ENCODE measurements around the gene TIMP1.
A peak's percentile ranks its signal among the peaks of the same experiment; 100 is the strongest.

TIMP1 gene

GRCh38 chrX:47581731-47582647 is at the start of gene TIMP1:
Gene TIMP1 (plus strand): TSS chrX:47582436. CDS start chrX:47583416, 980 bp downstream.
- peak; percentile 89 for DNase-seq

GRCh38 chrX:47539860-47540259 is 42.4 kb upstream of the TIMP1 start:
- DNase-seq: no peak

GRCh38 chrX:47540754-47541538 is 41.3 kb upstream of the TIMP1 start:
- no peak for DNase-seq

DNA sequence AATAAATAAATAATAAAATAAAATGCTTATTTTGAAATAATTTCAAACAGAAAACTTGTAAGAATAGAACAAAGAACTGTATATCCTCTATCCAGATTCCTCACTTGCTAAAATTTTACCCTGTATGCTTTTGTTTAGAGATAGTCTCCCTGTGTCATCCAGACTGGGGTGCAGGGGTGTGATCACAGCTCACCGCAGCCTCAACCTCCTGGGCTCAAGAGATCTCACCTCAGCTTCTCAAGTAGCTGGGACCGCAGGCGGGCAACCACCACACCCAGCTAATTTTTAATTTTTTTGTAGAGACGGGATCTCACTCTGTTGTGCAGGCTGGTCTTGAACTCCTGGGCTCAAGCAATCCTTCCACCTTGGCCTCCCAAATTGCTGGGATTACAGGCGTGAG is 38.7 kb upstream of the TIMP1 start:
- DNase-seq: no peak

DNA sequence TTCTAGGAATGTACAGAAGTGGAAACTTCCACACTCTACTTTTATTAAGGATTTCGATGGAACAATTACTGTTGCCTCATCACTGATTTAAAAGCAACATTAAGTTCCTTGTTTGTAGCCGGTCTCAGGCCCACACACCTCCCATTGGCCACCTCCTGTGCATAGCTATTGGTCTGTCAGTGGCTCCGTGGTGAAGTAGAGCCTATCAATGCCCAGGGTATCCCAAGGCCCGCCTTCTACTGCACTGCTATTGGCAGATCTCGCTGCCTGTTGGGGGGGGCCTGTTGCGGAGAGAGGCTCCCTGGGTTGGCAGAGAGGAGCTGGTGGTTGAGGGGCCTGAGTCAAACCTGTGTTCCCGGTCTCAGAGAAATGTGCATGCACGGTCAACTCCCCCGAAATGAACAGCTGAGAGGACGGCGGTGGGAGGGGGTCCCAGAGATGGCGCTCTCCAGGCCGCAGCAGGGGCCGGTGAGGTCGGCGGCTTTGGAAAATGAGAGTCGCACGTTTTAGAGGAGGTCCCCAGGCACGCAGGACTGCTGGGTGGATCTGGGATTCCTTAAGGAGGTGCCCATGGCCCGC is 26.1 kb upstream of the TIMP1 start:
- peak; percentile 89 for DNase-seq

DNA sequence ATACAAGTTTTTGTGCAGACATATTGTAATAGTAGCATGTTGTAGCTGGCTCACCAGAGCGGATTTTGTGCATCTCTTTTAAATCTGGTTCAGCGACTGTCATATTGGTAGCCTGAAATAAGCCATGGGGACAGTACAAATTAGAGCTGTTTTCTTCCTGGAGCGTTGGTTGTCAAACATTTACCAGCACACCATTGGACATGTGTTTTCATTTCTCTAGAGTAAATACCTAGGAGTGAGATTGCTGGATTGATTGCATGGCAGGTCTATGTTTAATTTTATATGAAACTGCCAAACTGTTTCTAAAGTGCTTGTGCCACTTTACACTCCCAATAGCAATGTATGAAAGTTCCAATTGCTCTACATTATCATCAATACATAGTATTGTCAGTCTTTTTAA is 23.8 kb upstream of the TIMP1 start:
- no peak for DNase-seq

DNA sequence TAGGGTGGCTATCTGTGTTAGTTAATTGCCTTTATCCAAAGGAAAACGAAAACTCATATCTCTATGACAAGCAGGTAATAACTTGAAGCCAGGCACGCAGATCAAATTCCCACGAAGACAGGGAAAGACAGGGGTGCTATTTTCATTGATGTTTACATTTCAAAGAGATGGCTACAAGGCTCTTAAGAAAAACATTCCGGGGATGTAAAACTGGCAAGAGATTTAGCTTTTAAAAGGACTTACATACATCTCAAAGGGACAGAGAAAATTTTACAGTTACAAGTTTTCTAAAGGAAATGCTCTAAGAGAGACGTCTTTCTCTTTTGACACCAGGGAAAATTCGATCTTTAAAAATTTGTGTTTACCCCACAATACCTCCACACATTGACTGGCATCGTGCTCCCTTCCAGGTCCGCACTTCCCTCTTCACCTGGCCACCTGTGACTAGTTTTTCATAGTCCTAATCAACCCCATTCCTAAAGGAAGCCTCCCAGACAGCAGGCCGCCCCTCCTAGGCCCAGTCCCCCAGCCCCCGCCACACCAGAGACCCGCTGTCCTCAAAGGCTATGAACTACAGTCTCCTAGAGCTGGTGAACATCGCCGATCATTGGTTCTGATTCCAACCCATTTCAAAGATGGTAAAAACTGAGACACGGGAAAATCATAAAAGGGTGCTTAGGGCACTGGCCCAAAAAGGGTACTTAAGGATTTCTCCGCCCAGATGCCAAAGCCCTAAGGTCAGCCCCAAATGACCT is 21.9 kb upstream of the TIMP1 start:
- no peak for DNase-seq

DNA sequence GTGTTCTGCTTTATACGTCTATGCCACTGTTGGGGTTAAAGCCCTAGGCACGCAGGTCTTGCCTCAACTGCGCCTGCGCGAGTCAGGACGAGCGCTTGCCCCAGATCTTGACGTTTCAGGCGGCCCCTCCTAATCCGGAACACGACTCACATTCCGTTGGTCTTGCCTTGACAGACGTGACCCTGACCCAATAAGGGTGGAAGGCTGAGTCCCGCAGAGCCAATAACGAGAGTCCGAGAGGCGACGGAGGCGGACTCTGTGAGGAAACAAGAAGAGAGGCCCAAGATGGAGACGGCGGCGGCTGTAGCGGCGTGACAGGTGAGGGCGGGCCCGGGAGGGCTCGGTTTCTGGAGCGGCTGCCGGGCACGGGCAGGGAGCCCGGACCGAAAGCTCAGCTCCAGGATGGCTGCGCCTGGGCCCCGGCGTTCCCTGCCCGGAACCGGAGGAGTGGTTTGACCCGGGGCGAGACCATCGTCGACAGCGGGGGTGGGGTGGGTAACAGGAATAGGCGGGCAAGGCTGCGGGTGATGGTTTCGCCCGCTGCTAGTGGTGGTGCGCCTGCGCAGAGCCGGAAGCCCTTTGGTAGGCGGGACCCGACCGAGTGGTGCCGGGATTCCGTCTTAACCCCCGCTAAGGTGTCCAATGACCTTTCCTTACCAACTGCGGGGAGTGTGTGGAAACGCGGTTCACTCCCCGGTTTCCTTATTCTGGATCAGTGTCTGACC is 21.1 kb upstream of the TIMP1 start, which contains the start of gene ARAF:
ARAF (plus strand) TSS at position 272 of the 725 bp plus-strand sequence. CDS start 1,763 bp downstream, outside the sequence.
- DNase-seq: peak; percentile 98

GRCh38 chrX:47561659-47562151 is 20.5 kb upstream of the TIMP1 start:
- no peak for DNase-seq

DNA sequence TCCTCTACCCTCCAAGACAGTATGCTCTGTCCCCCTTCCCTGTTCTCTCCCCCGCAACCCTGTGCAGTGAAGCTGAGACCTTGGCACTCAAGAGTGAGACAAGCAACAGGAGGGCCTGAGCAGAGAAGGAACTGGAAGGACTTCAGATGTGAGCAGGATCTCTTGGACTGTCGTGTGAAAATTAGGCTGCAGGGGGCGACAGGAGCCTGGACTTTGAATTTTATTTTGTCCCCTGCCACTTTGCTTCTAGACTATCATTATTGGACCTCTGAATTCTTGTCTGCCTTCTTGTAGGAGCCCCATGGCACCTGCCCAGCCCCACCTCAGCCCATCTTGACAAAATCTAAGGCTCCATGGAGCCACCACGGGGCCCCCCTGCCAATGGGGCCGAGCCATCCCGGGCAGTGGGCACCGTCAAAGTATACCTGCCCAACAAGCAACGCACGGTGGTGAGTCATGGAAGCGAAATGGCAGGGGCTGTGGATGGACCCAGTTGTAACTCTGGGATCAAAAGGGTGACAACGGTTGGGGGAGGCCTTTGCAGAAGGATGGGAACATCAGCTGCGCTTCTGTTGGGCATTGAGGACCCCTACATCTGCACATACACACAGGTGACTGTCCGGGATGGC is 19.5 kb upstream of the TIMP1 start:
- peak; percentile 43 for DNase-seq

- DNase-seq: peak; percentile 31
Measured at GRCh38 chrX:47563801-47564315, 18.4 kb upstream of the TIMP1 start.

DNA sequence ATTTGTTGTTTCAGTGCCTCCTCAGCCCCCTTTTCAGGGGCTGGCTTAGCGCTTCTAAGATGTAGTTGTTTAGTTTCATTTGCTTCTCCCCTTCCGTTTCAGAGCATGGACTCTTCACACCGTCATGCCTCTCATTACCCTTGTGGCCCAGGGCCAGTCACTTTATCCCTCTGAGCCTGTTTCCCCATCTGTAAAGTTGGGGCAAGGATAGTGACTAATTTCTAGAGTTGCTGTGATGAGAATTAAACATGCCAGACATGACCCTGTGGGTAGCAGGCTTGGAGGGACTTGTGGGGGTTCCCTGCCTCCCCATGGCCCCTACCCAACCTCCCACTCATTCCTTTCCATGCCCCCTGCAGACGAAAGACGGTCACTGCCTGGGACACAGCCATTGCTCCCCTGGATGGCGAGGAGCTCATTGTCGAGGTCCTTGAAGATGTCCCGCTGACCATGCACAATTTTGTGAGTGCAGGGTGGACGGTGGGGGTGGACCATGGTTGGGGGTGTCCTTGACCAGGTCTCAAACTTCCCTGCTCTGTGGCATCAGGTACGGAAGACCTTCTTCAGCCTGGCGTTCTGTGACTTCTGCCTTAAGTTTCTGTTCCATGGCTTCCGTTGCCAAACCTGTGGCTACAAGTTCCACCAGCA is 17.7 kb upstream of the TIMP1 start:
- DNase-seq: peak; percentile 29

- no peak for DNase-seq
Measured at GRCh38 chrX:47566841-47567240, 15.4 kb upstream of the TIMP1 start.

- peak; percentile 41 for DNase-seq
Measured at GRCh38 chrX:47568656-47569295, 13.5 kb upstream of the TIMP1 start.

DNA sequence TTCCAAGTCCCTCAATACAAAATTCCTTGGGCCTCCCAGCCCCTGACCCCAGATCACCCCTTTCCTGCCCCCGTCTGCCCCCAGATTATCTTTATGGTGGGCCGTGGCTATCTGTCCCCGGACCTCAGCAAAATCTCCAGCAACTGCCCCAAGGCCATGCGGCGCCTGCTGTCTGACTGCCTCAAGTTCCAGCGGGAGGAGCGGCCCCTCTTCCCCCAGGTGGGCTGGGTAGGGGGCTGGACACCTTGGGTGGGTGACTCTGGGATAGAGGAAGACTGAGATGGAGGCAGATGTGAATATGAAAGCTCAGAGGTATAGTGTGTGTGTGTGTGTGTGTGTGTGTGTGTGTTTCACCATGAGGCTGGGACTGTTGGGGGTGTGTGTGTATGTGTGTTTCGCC is 11.4 kb upstream of the TIMP1 start:
- no peak for DNase-seq

DNA sequence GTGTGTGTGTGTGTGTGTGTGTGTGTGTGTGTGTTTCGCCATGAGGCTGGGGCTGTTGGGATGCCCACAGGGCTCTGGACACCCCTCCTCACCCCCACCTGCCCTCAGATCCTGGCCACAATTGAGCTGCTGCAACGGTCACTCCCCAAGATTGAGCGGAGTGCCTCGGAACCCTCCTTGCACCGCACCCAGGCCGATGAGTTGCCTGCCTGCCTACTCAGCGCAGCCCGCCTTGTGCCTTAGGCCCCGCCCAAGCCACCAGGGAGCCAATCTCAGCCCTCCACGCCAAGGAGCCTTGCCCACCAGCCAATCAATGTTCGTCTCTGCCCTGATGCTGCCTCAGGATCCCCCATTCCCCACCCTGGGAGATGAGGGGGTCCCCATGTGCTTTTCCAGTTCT is 11.0 kb upstream of the TIMP1 start:
- no peak for DNase-seq

DNA sequence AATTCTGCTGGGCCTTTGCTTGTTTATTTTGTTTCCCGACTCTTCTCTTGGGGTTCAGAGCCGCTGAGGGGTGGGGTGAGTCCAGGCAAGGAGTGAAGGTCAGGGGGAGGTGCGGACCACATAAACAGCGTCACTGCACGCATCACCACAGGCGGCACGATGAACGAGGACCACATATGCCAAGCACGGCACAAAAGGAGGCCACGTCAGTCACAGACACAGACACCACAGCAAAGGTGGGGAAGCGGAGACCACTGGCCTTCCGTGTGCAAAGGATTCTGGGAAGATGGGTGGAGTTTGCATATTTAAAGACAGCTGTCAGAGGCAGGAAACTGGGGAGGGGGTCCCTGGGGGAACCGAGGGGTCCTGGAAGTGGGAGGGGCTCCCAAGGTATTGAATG is 10.3 kb upstream of the TIMP1 start:
- no peak for DNase-seq

- no peak for DNase-seq
Measured at GRCh38 chrX:47572773-47573340, 9.4 kb upstream of the TIMP1 start.

GRCh38 chrX:47573341-47574075 is 8.7 kb upstream of the TIMP1 start:
- no peak for DNase-seq
